GM19452 (cell line): ENCODE results near the gene FRMD8.
A peak's percentile ranks its signal among the peaks of the same experiment; 100 is the strongest.

Experiments used
- ATAC-seq: cut with Tn5 transposase; IDR thresholded peaks from one replicate; pipeline ENCODE4 v1.9.1; 2021; ENCODE audit not compliant: unreplicated experiment

Gene FRMD8

DNA sequence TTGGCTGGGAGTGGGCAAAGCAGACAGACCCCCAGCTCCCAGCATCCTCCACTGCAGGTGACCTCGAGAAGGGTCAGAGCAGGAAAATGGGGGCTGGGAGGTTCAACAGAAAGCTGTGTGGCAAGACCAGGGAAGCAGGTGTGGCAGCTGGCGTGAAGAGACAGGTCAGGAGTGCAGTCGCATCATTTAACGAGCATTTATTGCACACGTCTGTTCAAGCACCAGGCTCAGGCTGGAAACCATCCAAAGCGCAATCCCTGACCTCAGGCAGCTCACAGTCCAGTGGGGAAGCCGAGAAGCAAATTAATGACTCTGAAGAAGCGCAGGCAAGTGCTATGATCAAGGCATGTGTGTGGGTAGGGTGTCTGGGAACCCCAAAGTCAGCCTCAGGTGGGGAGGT lies 11.4 kb upstream of the FRMD8 start:
- no peak for ATAC-seq

DNA sequence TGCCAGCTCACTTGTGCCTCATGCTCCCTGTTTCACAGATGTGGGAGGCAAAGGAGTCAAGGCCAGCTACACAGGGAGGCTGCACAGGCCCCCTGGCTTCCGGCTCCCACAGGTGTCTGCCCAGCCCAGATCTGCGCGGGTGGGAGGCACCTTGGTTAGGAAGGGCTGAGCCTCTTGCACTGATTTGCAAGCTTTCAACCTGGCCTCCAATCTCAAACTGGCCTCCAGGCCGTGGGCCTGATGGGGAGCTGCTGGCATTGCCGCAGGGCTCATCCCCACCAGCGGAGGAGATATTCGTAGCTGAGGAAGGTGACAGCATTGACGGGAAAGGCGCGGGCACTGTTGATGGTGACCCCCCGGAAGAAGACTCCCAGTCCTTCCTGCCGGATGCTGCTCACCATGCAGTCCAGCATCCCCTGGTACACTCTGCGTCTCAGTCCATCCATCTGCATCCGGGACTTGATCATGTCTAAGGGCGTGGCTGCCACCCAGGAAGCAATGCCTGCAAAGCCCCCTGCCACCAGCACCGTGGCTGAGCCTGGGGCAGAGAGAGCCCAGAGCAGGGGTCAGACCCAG lies 10.2 kb upstream of the FRMD8 start:
- ATAC-seq = no peak

DNA sequence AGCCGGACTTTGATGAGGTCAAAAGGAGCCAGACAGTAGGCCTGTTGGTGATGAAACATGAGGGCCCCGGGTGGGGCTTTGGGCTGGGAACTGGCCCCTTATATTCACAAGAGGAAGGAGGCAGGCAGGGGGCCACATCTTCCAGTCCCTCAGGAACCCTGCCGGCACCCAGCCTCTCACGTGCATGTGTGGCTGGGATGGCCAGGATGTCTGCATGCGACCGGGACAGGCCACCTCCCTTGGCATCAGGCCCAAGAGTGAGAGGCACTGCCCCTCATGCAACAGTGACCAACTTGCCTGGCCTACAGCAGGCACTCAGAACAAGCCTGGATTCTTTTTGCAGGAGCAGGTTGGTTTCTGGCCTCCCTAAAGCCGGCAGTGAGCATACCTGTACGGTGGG lies 9.4 kb upstream of the FRMD8 start:
- ATAC-seq = no peak

DNA sequence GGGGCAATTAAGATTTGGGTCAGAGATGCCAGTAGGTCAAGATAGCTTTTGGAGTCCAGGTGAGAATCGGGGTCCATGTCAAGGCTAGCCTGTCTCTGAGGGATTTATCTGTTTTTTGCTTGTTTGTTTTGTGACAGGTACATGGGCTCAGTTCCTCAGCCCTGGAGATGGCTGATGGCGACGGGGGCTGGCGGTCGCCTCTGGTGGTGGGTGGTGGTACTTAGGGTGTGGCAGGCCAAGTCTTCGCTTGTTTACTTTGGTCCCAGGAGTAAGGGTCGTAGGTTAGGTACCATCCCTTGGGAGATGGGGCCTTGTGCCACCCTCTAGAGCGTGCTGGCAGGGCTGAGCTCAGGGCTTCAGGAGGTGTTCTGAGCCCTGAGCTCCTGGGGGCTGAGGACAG lies 8.7 kb upstream of the FRMD8 start:
- no peak for ATAC-seq

DNA sequence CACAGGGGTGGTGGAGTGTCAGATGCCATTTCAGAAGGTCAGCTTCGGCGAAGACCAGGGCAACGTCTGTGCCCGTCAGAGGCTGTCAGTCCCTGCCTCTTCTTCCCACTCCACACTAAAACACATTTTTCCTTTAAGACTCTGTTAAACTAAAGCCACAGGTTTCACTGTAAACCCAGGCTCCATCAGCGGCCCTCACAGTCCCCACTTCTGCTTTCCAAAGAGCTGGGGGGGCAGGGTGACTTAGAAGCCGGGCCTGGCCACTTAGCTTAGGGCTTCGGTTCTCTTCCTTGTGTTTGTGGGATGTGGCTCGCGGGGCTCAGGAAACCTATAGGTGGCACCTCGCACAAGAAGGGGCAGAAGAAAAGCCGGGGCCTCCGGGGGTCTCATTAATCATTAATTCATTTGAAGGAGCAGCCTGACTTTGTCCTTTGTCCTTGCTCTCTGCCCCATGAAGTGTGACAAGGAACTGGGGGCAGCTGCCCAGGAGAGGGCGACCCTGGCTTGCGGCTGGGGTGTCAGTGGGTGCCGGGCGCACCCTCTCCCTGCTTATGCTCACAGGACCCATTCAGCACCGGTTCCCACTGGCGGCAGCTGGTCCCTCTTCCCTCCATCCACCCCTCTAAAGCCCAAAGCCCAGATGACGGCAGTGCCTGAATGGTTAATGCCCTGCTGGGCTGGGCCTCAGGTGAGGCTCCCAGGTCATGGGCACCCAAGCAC lies 8.1 kb upstream of the FRMD8 start:
- no peak for ATAC-seq

DNA sequence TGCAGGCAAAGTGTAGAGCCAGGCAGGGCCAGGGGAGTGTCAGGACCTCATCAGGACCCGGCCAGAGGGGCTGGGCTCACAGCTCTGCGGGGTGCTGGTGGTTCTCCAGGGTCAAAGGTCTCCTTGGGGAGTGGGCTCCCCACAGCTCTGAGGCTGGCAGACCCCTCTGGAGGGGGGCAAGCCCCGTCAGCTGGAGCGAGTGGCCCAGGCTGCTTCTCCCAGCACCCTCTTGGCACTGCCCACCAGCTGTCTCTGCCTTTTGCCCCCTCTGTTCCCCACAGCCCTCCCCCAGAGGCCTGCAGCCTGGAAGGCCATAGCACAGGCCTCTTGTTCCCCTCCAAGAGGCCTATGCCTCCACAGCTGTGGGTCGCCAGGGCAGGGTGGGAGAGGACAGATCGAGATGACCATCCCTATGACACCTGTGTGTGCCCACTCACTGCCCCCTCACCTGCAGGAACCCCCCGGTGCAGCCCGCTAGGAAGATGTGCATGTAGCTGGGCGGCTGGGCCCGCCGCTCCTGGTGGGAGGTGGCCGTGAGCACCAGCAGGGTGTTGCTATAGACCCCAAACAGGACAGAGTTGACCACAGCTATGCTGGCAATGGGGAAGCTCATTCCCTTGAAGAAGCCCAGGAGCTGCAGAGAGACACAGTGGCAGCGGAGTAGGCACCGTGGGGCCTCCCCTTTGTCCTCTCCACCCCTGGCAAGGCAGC lies 7.4 kb upstream of the FRMD8 start:
- ATAC-seq = no peak

DNA sequence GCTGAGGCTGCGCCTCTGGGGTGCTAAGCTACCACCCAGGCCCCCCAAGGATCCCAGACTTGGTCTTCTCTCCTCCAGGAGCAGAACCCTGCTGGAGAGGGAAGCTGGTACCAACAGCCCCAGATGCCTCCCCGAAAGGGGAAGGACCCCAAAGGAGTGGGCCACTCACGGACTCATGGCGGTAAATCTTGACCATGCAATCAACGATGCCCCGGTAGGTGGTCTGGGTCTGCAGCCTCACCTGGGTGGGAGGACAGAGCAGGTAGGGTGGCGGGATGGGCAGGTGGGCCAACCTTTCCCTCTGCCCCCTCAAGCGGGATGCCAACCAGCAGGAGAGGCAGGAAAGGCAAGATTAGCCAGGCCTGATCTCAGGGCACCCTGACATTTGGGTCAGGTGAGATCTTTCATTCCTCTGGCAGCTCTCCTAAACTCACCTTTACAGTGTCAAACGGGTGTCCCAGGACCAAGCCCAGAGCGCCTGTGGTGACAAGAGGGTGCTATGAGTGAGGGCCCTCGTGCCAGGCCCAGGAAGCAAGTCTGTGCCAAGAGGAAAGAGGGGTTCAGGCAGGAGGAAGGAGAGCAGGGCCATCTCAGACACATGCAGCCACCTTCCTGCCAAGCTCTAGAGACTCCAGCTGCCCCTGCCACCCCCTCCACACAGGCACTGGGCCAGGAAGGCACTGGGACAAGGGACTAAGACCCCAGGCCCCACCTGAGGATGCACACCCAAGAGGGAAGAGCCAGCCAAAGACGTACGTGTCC lies 6.6 kb upstream of the FRMD8 start:
- no peak for ATAC-seq

DNA sequence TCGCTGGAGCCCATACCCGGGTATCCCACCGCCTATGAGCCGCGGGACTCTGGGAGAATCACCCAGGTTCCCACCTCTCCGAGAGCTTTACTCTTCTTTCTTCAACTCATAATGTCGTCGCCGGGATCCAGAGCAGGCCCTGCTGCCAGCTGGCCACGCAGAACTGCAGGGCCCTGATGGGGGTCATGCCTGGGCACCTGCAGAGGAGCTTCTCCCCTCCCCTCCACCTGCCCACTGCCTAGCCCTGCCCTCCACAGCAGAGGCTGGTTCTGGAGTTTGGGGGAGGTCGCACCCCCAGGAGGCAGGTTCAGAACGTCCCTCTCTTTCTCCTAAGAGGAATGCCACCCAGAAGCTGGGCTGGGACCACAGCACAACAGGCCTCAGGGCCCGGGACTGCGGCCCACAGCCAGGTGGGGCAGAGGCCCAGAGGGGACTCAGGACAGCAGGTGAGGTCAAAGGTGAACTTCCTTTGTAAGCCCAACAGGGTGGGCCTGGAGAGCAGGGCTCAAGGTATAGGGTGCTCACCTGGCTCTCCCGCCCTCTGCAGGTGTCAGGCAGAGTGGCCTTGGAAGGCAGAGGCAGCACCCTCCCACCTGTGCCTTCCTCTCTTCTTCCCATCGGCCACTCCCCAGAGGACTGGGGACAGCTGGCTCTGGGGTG lies 5.8 kb upstream of the FRMD8 start:
- ATAC-seq = no peak

DNA sequence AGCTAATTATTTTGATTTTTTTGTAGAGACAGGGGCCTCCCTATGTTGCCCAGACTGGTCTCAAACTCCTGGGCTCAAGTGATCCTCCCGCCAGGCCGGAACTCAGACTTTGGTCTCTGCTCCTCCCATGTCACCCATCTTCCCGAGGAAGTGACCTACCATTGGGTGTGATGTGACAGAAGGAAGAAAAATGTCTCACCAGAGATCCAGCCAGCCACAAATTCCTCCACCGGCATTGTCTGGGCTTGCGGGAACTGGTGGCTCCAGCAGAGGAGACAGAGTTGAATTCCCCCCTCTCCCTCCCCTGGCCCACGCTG lies 4.8 kb upstream of the FRMD8 start:
- no peak for ATAC-seq

DNA sequence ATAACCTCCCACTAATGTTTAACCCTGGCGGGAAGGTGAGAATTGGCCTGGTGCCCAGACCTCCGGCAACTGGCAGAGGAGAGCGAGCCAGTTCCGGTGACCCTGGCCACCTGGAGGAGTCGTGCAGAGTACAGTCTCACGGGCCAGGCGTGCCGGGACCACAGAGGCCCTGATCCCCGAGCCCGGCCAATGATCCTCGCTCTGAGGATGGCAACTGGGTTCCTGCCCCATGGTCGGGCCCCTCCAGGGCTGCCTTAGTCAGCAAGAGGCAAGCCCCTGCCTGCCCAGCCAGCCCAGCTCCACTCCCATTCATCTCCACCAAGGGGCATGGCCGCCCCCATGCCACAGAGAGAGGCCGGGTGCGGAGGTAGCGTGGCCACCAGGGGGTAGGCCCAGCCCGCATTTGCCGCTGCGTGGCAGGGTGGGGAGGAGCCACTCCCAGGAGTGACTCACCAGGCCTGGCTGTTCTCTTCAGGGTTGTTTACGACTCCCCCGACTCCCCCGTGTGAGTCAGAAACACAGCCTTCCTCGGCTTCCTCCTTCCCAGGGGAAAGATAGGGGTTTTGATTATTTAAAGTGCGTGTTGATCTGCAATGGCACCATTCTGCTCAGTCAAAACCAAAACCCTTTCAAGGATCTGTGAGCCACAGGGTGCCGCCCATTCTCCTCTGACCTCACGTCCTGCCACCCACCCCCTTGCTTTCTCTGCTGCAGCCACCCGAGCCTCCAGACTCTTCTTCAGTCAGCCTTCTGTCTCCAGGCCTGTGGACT lies 4.2 kb upstream of the FRMD8 start, which contains the start of gene SLC25A45:
SLC25A45 (minus strand) TSS at position 614 of the 771 bp plus-strand sequence. CDS start 695 bp downstream, outside the sequence.
- ATAC-seq = peak; percentile 63

DNA sequence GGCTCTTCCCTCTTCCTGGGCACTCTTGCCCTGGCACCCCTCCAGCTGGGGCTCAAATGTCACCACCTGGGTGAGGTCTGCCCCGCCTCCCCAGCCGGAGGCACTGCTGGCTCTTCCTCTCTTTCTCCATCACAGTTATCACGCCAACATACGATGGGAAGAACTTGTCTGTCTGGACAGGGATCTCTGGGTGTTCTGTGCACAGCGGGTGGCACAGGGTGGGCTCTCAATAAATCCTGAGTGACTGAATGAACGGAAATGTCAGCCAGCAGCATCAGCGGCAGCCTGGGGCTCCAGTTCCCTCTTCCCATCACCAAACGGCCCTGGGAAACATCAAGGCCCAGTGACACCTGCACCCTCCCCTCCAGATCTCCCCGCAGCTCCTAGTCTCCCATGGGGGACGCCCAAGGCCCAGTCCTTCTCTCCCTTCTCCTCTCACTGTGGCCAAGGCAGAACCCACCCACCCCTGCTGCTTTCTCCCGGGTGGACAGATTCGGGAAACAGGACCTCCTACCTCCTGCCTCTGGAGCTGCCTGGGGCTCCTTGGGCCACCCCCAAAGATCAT lies 3.6 kb upstream of the FRMD8 start:
- ATAC-seq = no peak

DNA sequence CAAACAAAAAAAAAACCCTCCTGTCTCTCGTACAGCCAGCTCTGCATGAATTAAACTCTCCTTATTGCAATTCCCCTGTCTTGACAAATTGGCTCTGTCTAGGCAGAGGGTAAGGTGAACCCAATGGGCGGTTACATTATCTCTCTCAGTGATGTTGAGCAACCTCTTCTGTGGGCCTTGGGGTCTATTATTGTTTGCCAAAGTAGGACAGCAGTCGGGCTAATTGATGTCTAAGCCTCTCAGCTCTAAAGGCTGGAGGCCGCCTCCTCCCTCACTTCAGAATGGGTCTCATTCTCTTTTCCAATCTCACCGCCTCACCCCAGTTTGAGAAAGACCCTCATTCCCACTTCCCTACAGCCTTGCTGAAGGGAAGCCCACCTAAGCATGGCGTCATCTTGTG lies 2.7 kb upstream of the FRMD8 start:
- no peak for ATAC-seq

DNA sequence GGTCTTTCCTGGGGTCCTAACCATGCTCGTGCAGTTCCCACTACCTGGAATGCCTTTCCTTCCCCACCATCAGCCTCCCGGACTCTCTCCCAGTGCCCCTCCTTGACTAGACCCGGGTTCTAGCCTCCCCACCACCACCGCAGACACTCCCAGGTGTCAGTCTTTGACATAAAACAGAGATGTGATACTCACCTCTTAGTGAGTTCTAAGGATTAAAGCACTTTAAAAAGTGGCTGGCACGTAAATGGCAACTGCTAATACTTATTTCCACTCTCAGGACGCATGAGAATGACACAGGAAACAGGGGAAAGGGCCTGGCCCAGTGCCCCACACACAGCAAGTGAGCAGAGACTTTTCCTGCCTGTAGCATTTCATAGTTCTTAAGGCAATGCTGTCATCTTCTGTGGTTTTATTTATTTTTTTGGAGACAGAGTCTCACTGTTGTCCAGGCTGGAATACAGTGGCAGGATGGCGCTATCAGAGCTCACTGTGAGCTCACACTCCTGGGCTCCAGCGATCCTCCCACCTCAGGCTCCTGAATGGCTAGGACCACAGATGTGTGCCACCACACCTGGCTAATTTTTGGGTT lies 2.0 kb upstream of the FRMD8 start:
- no peak for ATAC-seq

DNA sequence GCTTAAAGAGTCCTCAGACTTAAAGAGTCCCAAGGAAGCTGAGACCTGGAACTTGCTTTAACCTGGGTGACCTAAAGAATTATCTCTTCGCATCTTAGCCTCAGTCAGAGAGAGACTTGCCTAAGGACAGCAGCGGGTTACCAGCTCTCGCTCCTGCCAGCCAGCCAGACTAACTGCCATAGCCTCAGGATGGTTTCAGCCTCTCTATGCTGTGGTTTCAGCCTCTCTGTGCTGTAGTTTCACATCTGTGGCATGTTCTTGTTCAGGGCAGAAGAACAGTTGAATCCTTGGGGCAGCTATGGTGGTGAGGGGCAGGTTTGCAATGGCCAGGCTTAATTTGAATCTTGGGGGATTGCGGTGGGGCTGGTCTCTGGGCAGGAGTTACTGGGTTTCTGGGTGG lies 2.3 kb downstream of the FRMD8 start:
- no peak for ATAC-seq

DNA sequence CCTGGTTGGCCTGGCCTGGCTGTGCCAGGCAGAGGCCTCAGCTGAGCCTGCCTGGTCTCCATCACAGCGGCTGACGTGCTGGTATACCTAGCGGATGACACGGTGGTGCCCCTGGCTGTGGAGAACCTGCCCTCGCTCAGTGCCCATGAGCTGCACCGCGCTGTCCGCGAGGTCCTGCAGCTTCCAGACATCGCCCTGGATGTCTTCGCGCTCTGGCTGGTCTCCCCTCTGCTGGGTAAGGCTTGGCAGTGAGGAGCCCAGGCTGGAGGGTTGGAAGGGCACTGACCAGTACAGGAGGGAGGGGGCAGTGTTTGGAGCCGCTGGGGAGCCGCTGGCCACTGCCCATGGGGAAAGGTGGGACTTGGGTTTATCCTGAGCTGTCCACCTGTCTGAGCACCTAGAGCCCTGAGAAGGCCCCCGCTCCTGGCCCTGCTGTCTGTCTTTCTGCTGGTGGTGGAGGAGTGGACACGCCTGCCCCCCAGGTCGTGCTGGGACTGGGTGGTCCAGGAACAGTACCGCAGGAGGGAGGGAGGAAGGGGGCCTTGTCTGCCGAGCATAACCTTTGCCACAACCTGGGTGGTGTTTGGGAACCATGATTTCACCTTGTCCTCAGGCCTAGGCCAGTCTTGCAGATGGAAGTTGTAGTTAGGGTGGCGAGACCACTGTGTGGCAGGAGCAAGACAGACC lies 3.0 kb downstream of the FRMD8 start:
- ATAC-seq = no peak

DNA sequence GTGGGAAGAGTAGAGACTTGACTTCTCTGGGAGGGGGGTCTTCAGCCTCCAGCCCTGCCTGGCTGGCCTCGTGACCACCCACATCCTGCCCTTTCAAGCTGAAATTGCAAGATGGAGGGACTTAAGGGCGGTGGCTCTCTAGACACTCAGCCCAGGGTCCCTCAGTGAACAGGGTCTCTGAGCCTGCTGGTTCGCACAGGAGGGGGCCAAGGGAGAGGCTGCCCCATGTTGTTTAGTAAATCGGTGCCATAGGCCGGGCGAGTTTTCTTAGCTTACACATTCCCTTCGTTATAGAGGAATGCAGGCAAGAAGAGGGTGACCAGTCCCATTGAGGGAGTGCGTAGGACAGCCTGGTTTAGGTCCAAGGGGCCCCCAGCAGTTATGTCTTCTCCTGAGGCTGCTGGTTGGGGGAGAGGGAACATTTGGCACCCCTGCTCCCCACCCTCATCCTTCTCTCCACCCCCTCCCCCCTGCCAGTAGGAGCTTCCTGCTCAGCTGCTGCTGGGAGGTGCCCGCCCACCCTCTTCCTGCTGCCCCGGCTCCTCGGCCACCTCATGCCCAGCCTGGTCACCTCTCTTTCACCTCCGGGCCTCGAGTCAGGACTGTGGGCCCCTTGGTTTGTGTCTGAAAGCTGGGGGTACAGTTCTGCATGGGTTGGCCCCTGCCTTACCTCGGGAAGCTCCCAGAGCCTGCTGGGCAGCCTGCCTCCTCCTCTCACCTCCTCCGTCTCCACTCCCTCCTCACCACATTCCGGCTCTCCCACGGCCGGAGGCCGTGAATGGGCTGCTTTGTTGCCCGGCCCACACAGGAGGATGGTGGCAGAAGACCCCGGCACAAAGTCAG lies 3.9 kb downstream of the FRMD8 start:
- ATAC-seq = no peak

DNA sequence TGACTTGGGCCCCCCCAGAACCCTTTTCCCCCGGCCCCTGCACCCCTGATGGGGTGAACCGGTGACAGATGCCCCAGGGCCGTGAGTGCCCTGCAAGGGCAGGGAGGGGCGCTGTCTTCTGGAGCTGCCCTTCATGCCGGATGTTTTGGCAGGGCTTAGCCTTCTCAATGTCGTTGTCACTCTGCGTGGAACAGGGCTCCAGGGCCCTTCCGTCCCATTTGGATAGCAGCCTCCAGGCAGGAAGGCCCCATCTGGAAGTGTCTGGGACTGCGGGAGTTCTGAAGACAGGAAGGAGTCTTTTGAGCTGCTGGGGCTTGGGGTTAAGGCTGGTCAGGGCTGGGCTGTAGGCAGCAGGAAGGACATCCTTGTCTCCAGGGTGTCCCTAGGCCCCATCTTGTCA lies 4.6 kb downstream of the FRMD8 start:
- no peak for ATAC-seq

DNA sequence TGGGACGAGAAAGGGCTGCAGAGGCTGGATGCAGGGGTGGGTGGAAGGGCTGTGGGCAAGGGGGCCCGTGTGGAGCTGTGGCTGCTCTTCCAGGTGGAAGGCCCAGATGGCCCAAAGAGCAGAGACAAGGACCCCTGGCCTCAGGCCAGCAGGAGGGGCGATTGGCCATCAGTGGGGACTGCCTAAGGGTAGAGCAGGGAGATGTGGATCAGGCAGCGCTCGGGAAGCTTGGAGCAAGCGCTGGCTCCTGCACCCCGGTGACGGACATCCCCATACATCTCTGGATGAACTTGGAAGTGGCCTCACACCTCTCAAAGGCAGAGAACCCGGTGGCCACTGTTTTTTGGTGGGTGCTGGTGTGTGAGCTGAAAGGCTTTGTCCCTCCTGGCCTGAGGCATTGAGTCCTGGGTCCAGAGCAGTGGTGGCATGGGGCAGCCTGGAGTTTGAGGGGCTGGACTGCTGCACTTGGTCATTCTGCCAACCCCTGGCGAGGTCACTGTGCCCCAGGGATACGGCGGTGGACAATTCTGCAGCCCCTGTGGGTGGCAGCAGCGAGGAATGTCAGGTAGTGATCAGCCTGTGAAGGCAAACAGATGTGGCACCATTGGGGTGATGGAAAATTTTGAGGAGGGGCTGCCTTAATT lies 5.9 kb downstream of the FRMD8 start:
- no peak for ATAC-seq
